ENCODE data around the gene SLC9A4.

DNA sequence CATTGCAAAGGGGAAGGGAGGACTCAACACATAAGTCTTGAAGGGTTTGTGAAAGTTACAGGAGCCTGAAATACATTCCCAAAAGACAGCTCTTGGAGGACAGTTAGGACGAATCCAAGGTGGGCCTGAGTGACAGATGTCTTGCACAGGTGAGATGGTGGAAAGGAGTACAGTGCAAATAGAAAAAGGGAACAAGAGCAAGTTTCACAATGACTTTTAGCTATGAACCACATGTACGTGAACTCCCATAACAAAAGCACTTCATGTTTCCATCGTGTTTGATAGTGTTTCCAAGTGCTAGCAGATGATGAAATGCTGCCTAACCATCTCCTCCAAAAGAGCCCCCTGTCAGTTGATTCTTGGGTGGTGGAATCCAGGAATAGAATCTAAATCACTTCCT, 48.3 kb upstream of the SLC9A4 start:
- TF ChIP-seq, protein P1, sequence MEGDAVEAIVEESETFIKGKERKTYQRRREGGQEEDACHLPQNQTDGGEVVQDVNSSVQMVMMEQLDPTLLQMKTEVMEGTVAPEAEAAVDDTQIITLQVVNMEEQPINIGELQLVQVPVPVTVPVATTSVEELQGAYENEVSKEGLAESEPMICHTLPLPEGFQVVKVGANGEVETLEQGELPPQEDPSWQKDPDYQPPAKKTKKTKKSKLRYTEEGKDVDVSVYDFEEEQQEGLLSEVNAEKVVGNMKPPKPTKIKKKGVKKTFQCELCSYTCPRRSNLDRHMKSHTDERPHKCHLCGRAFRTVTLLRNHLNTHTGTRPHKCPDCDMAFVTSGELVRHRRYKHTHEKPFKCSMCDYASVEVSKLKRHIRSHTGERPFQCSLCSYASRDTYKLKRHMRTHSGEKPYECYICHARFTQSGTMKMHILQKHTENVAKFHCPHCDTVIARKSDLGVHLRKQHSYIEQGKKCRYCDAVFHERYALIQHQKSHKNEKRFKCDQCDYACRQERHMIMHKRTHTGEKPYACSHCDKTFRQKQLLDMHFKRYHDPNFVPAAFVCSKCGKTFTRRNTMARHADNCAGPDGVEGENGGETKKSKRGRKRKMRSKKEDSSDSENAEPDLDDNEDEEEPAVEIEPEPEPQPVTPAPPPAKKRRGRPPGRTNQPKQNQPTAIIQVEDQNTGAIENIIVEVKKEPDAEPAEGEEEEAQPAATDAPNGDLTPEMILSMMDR (IDR thresholded peaks at IDR 0.05) = no peak
- TF ChIP-seq POLR2A (IDR thresholded peaks at IDR 0.05) = no peak
